GM23338 (cell line): ENCODE results near the gene WNT8B. TPM values are rescaled to one million over a fixed set of nuclear protein-coding genes. Genes with fewer than 3 reads are reported as not detected.

ENCODE experiments used
- ATAC-seq: fragments of 200-7000 bp; cut with Tn5 transposase; 3 replicates; pipeline ENCODE4 v1.9.1; 2020
- DNase-seq: peaks from one replicate; pipeline ENCODE4 v3.0.0-alpha.2; 2015; ENCODE audit warnings: low spot score
- H2AFZ ChIP-seq: fragments of 200-600 bp; sonication (generic); 2 replicates; pipeline ENCODE4 v1.8.0; 2016; ENCODE audit warnings: antibody characterized with exemption, mild to moderate bottlenecking, moderate library complexity
- H3F3A ChIP-seq: fragments of 200-600 bp; sonication (generic); replicated peaks from 2 replicates; pipeline ENCODE4 v1.8.0; 2017; ENCODE audit warnings: antibody characterized with exemption, mixed run types, low read depth
- H3K27ac ChIP-seq: fragments of 200-600 bp; sonication (generic); 2 replicates; pipeline ENCODE4 v1.6.1; 2016; ENCODE audit warnings: low read depth
- H3K27me3 ChIP-seq: fragments of 200-600 bp; sonication (generic); 2 replicates; pipeline ENCODE4 v1.8.0; 2016; ENCODE audit warnings: mild to moderate bottlenecking, mixed run types, moderate library complexity; ENCODE audit not compliant: insufficient read depth
- H3K36me3 ChIP-seq: fragments of 200-600 bp; sonication (generic); 2 replicates; pipeline ENCODE4 v1.8.0; 2016; ENCODE audit warnings: mild to moderate bottlenecking; ENCODE audit not compliant: insufficient read depth
- H3K4me1 ChIP-seq: fragments of 200-600 bp; sonication (generic); 2 replicates; pipeline ENCODE4 v1.8.0; 2016; ENCODE audit warnings: mild to moderate bottlenecking, moderate library complexity; ENCODE audit not compliant: insufficient read depth
- H3K4me2 ChIP-seq: fragments of 200-600 bp; sonication (generic); 2 replicates; pipeline ENCODE4 v1.7.1; 2017; ENCODE audit warnings: mixed run types
- H3K4me3 ChIP-seq: fragments of 200-600 bp; sonication (generic); 2 replicates; pipeline ENCODE4 v1.6.1; 2016; ENCODE audit warnings: mixed run types
- H3K79me2 ChIP-seq: fragments of 200-600 bp; sonication (generic); replicated peaks from 2 replicates; pipeline ENCODE4 v1.8.0; 2017; ENCODE audit warnings: mild to moderate bottlenecking; ENCODE audit not compliant: insufficient read depth
- H3K9me2 ChIP-seq: fragments of 200-600 bp; sonication (generic); 2 replicates; pipeline ENCODE4 v1.8.0; 2017; ENCODE audit not compliant: insufficient read depth
- H4K20me1 ChIP-seq: fragments of 200-600 bp; sonication (generic); replicated peaks from 2 replicates; pipeline ENCODE4 v1.8.0; 2017; ENCODE audit warnings: mild to moderate bottlenecking; ENCODE audit not compliant: insufficient read depth
- H3K27ac Mint-ChIP-seq: 2 replicates; pipeline ENCODE4 v1.8.0; 2020; ENCODE audit warnings: inconsistent platforms, mild to moderate bottlenecking, moderate library complexity, mixed read lengths
- H3K27me3 Mint-ChIP-seq: 3 replicates; pipeline ENCODE4 v1.8.0; 2022; ENCODE audit warnings: low read depth, mild to moderate bottlenecking, moderate library complexity, mixed read lengths, inconsistent platforms; ENCODE audit not compliant: insufficient read depth, poor library complexity
- H3K36me3 Mint-ChIP-seq: 3 replicates; pipeline ENCODE4 v1.8.0; 2021; ENCODE audit warnings: low read depth, mild to moderate bottlenecking, inconsistent platforms, moderate library complexity, mixed read lengths
- H3K4me1 Mint-ChIP-seq: 3 replicates; pipeline ENCODE4 v1.8.0; 2020; ENCODE audit warnings: mild to moderate bottlenecking, inconsistent platforms, mixed read lengths
- H3K4me3 Mint-ChIP-seq: 3 replicates; pipeline ENCODE4 v1.8.0; 2021; ENCODE audit warnings: moderate library complexity, mild to moderate bottlenecking, inconsistent platforms, mixed read lengths
- H3K9me3 Mint-ChIP-seq: 3 replicates; pipeline ENCODE4 v1.8.0; 2020; ENCODE audit warnings: moderate library complexity, mild to moderate bottlenecking, inconsistent platforms, mixed read lengths
- CREB1 ChIP-seq: fragments of 250-450 bp; sonication (Bioruptor Pico); IDR thresholded peaks from 2 replicates; pipeline ENCODE4 v1.5.0; 2020; ENCODE audit warnings: low read depth, mild to moderate bottlenecking, moderate library complexity
- EZH2 ChIP-seq: fragments of 200-600 bp; sonication (generic); IDR thresholded peaks from one replicate; pipeline ENCODE4 v1.8.0; 2017; ENCODE audit warnings: antibody characterized with exemption, mild to moderate bottlenecking, low read depth; ENCODE audit not compliant: unreplicated experiment
- EZH2phosphoT487 ChIP-seq: fragments of 200-600 bp; sonication (generic); IDR thresholded peaks from one replicate; pipeline ENCODE4 v1.8.1; 2018; ENCODE audit warnings: antibody characterized with exemption; ENCODE audit not compliant: unreplicated experiment
- JUNB ChIP-seq: IDR thresholded peaks from one replicate; pipeline ENCODE4 v1.6.1; 2016; ENCODE audit warnings: antibody characterized with exemption; ENCODE audit not compliant: unreplicated experiment
- NANOG ChIP-seq: IDR thresholded peaks from 2 replicates; pipeline ENCODE4 v1.6.1; 2016; ENCODE audit warnings: antibody characterized with exemption, borderline replicate concordance
- POLR2AphosphoS5 ChIP-seq: IDR thresholded peaks from 2 replicates; pipeline ENCODE4 v1.6.1; 2016; ENCODE audit warnings: antibody characterized with exemption, low read depth
- STAT1 ChIP-seq: IDR thresholded peaks from one replicate; pipeline ENCODE4 v1.6.1; 2016; ENCODE audit warnings: antibody characterized with exemption; ENCODE audit not compliant: unreplicated experiment
- ZNF331 ChIP-seq: fragments of 250-450 bp; sonication (Bioruptor Pico); IDR thresholded peaks from 2 replicates; pipeline ENCODE4 v1.5.0; 2020; ENCODE audit warnings: low read depth, mild to moderate bottlenecking, moderate library complexity
- polyA plus RNA-seq: library from polyadenylated mRNA; unstranded; fragments of >200 nt; fragmentation: Nextera tagmentation; extraction: Ambion mirVana; gene quantifications from 2 replicates; pipeline ENCODE4 v1.2.1, GENCODE V29; 2016
- total RNA-seq: library from RNA; depleted of rRNA; stranded (reverse); fragments of >200 nt; shearing (Covaris generic); gene quantifications from 2 replicates; pipeline ENCODE4 v1.2.3, GENCODE V29; 2014
- TF ChIP-seq, protein P1 (sequence below): fragments of 250-450 bp; sonication (Bioruptor Pico); IDR thresholded peaks from 2 replicates; pipeline ENCODE4 v1.5.0; 2020; ENCODE audit warnings: mild to moderate bottlenecking, moderate library complexity
- TF ChIP-seq, protein P2 (sequence below), 2 experiments: fragments of 200-600 bp in 1 of 2; sonication (generic) in 1 of 2; conservative IDR thresholded peaks; 2 replicates each; pipeline versions ENCODE4 v1.5.1 to v1.6.1; 2016 to 2017; ENCODE audit warnings: antibody characterized with exemption in 2 of 2, low read depth in 2 of 2, mild to moderate bottlenecking in 2 of 2, moderate library complexity in 1 of 2
- TF ChIP-seq, protein P3 (sequence below): IDR thresholded peaks from one replicate; pipeline ENCODE4 v1.6.1; 2018; ENCODE audit warnings: antibody characterized with exemption; ENCODE audit not compliant: unreplicated experiment
- TF ChIP-seq, protein P4 (sequence below): IDR thresholded peaks from 2 replicates; pipeline ENCODE4 v1.6.1; 2016; ENCODE audit warnings: antibody characterized with exemption

Gene WNT8B
- total and polyA plus RNA-seq, 2 experiments from 2014 or later: 0.74 to 1.3 TPM

DNA sequence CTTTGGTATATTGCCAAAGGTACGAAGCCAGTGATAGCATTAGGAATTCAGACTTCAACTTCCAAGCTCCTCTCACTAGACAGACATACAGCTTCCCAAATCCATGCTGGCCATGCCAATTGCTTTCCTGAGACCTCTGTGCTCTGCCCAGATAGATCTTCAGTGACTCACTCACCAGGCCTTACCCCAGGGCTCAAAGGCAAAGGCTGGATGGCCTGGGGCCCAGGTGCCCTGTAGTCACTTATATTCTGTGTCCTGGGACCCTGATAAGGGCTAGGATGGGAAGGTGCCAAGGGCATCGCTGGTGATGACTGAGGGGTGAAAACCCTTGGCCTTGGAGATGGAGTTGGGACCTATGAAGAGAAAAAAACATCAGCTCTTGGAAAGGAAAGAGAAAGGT is 27.7 kb downstream of the WNT8B start:
- H3K9me3 Mint-ChIP-seq: no peaks in the 10 kb centered on the region
- peaks cover 7% of the 10 kb centered on the region for H3K36me3 Mint-ChIP-seq
- H3K4me3 Mint-ChIP-seq: no peak overlapping the region
- no peak overlapping the region for H3K4me3 ChIP-seq
- DNase-seq (no peak), ATAC-seq (no peak)
- no peak overlapping the region for H3K27ac ChIP-seq
- H3K79me2 ChIP-seq: no peaks in the 10 kb centered on the region
- peaks cover 18% of the 10 kb centered on the region for H3K4me1 Mint-ChIP-seq
- no peaks in the 10 kb centered on the region for H3F3A ChIP-seq
- peaks cover 14% of the 10 kb centered on the region for H3K4me1 ChIP-seq
- peaks cover 55% of the 10 kb centered on the region for H3K27me3 Mint-ChIP-seq
- H3K27me3 ChIP-seq: peaks cover 48% of the 10 kb centered on the region
- no peak for TF ChIP-seq ZNF331
- no peak for TF ChIP-seq STAT1
- no peak for TF ChIP-seq POLR2AphosphoS5
- TF ChIP-seq CREB1 (CRISPR knock-in tag): no peak
- TF ChIP-seq, protein P1, sequence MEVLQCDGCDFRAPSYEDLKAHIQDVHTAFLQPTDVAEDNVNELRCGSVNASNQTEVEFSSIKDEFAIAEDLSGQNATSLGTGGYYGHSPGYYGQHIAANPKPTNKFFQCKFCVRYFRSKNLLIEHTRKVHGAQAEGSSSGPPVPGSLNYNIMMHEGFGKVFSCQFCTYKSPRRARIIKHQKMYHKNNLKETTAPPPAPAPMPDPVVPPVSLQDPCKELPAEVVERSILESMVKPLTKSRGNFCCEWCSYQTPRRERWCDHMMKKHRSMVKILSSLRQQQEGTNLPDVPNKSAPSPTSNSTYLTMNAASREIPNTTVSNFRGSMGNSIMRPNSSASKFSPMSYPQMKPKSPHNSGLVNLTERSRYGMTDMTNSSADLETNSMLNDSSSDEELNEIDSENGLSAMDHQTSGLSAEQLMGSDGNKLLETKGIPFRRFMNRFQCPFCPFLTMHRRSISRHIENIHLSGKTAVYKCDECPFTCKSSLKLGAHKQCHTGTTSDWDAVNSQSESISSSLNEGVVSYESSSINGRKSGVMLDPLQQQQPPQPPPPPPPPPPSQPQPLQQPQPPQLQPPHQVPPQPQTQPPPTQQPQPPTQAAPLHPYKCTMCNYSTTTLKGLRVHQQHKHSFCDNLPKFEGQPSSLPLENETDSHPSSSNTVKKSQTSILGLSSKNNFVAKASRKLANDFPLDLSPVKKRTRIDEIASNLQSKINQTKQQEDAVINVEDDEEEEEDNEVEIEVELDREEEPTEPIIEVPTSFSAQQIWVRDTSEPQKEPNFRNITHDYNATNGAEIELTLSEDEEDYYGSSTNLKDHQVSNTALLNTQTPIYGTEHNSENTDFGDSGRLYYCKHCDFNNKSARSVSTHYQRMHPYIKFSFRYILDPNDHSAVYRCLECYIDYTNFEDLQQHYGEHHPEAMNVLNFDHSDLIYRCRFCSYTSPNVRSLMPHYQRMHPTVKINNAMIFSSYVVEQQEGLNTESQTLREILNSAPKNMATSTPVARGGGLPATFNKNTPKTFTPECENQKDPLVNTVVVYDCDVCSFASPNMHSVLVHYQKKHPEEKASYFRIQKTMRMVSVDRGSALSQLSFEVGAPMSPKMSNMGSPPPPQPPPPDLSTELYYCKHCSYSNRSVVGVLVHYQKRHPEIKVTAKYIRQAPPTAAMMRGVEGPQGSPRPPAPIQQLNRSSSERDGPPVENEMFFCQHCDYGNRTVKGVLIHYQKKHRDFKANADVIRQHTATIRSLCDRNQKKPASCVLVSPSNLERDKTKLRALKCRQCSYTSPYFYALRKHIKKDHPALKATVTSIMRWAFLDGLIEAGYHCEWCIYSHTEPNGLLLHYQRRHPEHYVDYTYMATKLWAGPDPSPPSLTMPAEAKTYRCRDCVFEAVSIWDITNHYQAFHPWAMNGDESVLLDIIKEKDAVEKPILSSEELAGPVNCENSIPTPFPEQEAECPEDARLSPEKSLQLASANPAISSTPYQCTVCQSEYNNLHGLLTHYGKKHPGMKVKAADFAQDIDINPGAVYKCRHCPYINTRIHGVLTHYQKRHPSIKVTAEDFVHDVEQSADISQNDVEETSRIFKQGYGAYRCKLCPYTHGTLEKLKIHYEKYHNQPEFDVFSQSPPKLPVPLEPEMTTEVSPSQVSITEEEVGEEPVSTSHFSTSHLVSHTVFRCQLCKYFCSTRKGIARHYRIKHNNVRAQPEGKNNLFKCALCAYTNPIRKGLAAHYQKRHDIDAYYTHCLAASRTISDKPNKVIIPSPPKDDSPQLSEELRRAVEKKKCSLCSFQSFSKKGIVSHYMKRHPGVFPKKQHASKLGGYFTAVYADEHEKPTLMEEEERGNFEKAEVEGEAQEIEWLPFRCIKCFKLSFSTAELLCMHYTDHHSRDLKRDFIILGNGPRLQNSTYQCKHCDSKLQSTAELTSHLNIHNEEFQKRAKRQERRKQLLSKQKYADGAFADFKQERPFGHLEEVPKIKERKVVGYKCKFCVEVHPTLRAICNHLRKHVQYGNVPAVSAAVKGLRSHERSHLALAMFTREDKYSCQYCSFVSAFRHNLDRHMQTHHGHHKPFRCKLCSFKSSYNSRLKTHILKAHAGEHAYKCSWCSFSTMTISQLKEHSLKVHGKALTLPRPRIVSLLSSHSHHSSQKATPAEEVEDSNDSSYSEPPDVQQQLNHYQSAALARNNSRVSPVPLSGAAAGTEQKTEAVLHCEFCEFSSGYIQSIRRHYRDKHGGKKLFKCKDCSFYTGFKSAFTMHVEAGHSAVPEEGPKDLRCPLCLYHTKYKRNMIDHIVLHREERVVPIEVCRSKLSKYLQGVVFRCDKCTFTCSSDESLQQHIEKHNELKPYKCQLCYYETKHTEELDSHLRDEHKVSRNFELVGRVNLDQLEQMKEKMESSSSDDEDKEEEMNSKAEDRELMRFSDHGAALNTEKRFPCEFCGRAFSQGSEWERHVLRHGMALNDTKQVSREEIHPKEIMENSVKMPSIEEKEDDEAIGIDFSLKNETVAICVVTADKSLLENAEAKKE: no peak
- TF ChIP-seq, protein P2, sequence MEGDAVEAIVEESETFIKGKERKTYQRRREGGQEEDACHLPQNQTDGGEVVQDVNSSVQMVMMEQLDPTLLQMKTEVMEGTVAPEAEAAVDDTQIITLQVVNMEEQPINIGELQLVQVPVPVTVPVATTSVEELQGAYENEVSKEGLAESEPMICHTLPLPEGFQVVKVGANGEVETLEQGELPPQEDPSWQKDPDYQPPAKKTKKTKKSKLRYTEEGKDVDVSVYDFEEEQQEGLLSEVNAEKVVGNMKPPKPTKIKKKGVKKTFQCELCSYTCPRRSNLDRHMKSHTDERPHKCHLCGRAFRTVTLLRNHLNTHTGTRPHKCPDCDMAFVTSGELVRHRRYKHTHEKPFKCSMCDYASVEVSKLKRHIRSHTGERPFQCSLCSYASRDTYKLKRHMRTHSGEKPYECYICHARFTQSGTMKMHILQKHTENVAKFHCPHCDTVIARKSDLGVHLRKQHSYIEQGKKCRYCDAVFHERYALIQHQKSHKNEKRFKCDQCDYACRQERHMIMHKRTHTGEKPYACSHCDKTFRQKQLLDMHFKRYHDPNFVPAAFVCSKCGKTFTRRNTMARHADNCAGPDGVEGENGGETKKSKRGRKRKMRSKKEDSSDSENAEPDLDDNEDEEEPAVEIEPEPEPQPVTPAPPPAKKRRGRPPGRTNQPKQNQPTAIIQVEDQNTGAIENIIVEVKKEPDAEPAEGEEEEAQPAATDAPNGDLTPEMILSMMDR (conservative IDR thresholded peaks at IDR 0.05; ENCODE audit: low read depth in 2 of 2): no peak
- TF ChIP-seq EZH2phosphoT487: no peak
- TF ChIP-seq, protein P3, sequence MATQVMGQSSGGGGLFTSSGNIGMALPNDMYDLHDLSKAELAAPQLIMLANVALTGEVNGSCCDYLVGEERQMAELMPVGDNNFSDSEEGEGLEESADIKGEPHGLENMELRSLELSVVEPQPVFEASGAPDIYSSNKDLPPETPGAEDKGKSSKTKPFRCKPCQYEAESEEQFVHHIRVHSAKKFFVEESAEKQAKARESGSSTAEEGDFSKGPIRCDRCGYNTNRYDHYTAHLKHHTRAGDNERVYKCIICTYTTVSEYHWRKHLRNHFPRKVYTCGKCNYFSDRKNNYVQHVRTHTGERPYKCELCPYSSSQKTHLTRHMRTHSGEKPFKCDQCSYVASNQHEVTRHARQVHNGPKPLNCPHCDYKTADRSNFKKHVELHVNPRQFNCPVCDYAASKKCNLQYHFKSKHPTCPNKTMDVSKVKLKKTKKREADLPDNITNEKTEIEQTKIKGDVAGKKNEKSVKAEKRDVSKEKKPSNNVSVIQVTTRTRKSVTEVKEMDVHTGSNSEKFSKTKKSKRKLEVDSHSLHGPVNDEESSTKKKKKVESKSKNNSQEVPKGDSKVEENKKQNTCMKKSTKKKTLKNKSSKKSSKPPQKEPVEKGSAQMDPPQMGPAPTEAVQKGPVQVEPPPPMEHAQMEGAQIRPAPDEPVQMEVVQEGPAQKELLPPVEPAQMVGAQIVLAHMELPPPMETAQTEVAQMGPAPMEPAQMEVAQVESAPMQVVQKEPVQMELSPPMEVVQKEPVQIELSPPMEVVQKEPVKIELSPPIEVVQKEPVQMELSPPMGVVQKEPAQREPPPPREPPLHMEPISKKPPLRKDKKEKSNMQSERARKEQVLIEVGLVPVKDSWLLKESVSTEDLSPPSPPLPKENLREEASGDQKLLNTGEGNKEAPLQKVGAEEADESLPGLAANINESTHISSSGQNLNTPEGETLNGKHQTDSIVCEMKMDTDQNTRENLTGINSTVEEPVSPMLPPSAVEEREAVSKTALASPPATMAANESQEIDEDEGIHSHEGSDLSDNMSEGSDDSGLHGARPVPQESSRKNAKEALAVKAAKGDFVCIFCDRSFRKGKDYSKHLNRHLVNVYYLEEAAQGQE: no peak
- no peak for TF ChIP-seq NANOG
- TF ChIP-seq JUNB: no peak
- no peak for TF ChIP-seq EZH2
- TF ChIP-seq, protein P4, sequence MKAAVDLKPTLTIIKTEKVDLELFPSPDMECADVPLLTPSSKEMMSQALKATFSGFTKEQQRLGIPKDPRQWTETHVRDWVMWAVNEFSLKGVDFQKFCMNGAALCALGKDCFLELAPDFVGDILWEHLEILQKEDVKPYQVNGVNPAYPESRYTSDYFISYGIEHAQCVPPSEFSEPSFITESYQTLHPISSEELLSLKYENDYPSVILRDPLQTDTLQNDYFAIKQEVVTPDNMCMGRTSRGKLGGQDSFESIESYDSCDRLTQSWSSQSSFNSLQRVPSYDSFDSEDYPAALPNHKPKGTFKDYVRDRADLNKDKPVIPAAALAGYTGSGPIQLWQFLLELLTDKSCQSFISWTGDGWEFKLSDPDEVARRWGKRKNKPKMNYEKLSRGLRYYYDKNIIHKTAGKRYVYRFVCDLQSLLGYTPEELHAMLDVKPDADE: no peak
- H3K4me2 ChIP-seq: no peak overlapping the region
- no peaks in the 10 kb centered on the region for H4K20me1 ChIP-seq
- no peak overlapping the region for H2AFZ ChIP-seq
- no peak overlapping the region for H3K27ac Mint-ChIP-seq
- no peaks in the 10 kb centered on the region for H3K9me2 ChIP-seq
- H3K36me3 ChIP-seq: no peaks in the 10 kb centered on the region
